ENCODE data around the gene PLEKHB2. TPM values are rescaled to one million over a fixed set of nuclear protein-coding genes. Genes with fewer than 3 reads are reported as not detected.
"Not testable (repeated sequence)": the region's sequence is repeated elsewhere in the genome, so short reads cannot be mapped to it uniquely, and the experiment has no call there.

The PLEKHB2 gene
- total and polyA plus RNA-seq, 7 donors: 28.8 to 160 (median 39.6) TPM

- DNase-seq: no peak
- Histone ChIP-seq H3K27ac (no peak overlapping the region), H3K4me3 (no peak overlapping the region), H3K4me1 (peaks cover 0 to 6% (median 0%) of the 10 kb centered on the region in 4 donors), H3K36me3 (peaks cover 4 to 63% (median 10%) of the 10 kb centered on the region in 4 donors), H3K9me3 (no peaks in the 10 kb centered on the region), H3K27me3 (no peaks in the 10 kb centered on the region)
- no peak for TF ChIP-seq POLR2AphosphoS5 (IDR thresholded peaks at IDR 0.05)
- no peak for TF ChIP-seq CTCF (IDR thresholded peaks at IDR 0.05)
- no peak for TF ChIP-seq EP300 (IDR thresholded peaks at IDR 0.05)
- TF ChIP-seq POLR2A (IDR thresholded peaks at IDR 0.05): no peak
- intact Hi-C loops (cut with DNase I): no loop called here
- 76 to 82% methylated on average over 3 of the region's 3 CpGs for WGBS, 2 donors
Measured at GRCh38 chr2:131148426-131148825, 43.3 kb downstream of the PLEKHB2 start.

GRCh38 chr2:131150109-131150508 lies 45.0 kb downstream of the PLEKHB2 start:
- DNase-seq; H3K9me3 ChIP-seq; intact Hi-C loops (cut with DNase I); H3K4me3 ChIP-seq; H3K4me1 ChIP-seq; H3K27me3 ChIP-seq; H3K27ac ChIP-seq: not testable (repeated sequence)
- H3K36me3 ChIP-seq: peaks cover 4 to 47% (median 10%) of the 10 kb centered on the region in 4 donors
- WGBS, 2 donors: 96 to 98% methylated on average over 9 of the region's 9 CpGs

GRCh38 chr2:131151398-131151797 lies 46.3 kb downstream of the PLEKHB2 start:
- WGBS, 2 donors: 89 to 95% methylated on average over 6 of the region's 6 CpGs
- H3K4me3 ChIP-seq: no peak overlapping the region
- H3K27me3 ChIP-seq: no peaks in the 10 kb centered on the region
- H3K9me3 ChIP-seq: no peaks in the 10 kb centered on the region
- intact Hi-C loops (cut with DNase I): no loop called here
- TF ChIP-seq EP300 (IDR thresholded peaks at IDR 0.05) (no peak), CTCF (IDR thresholded peaks at IDR 0.05) (no peak), POLR2A (IDR thresholded peaks at IDR 0.05) (no peak), POLR2AphosphoS5 (IDR thresholded peaks at IDR 0.05) (no peak)
- peaks cover 4 to 42% (median 10%) of the 10 kb centered on the region in 4 donors for H3K36me3 ChIP-seq
- no peak for DNase-seq
- H3K27ac ChIP-seq: no peak overlapping the region
- H3K4me1 ChIP-seq: no peaks in the 10 kb centered on the region

GRCh38 chr2:131152074-131152473 lies 46.9 kb downstream of the PLEKHB2 start:
- Histone ChIP-seq H3K9me3 (no peaks in the 10 kb centered on the region), H3K4me3 (no peak overlapping the region), H3K36me3 (peaks cover 0 to 35% (median 6%) of the 10 kb centered on the region in 4 donors), H3K27ac (no peak overlapping the region), H3K4me1 (no peaks in the 10 kb centered on the region), H3K27me3 (no peaks in the 10 kb centered on the region)
- 49 to 54% methylated on average over 7 of the region's 7 CpGs for WGBS, 2 donors
- TF ChIP-seq POLR2A (IDR thresholded peaks at IDR 0.05) (no peak), POLR2AphosphoS5 (IDR thresholded peaks at IDR 0.05) (no peak), EP300 (IDR thresholded peaks at IDR 0.05) (no peak), CTCF (IDR thresholded peaks at IDR 0.05) (no peak)
- no peak for DNase-seq
- intact Hi-C loops (cut with DNase I): no loop called here

GRCh38 chr2:131153529-131153928 lies 48.4 kb downstream of the PLEKHB2 start:
- Histone ChIP-seq H3K27me3 (no peaks in the 10 kb centered on the region), H3K27ac (no peak overlapping the region), H3K4me1 (no peaks in the 10 kb centered on the region), H3K36me3 (peaks cover 0 to 22% (median 3%) of the 10 kb centered on the region in 4 donors), H3K4me3 (no peak overlapping the region), H3K9me3 (no peaks in the 10 kb centered on the region)
- intact Hi-C loops (cut with DNase I): no loop called here
- TF ChIP-seq POLR2A (IDR thresholded peaks at IDR 0.05) (no peak), POLR2AphosphoS5 (IDR thresholded peaks at IDR 0.05) (no peak), CTCF (IDR thresholded peaks at IDR 0.05) (no peak), EP300 (IDR thresholded peaks at IDR 0.05) (no peak)
- 48 to 60% methylated on average over 4 of the region's 4 CpGs for WGBS, 2 donors
- no peak for DNase-seq

Data from sigmoid colon (tissue), 7 donors.